SK-N-SH (cell line): Measurements from ENCODE around the gene BDKRB2. TPM values are rescaled to one million over a fixed set of nuclear protein-coding genes. Genes with fewer than 3 reads are reported as not detected.
A peak's percentile ranks its signal among the peaks of the same experiment; 100 is the strongest.

Source experiments
- CTCF ChIA-PET: fragments of 300-600, 350-600 bp; formaldehyde crosslinking; extraction: SDS; loops from one replicate; lab custom pipeline; 2021; lab: Yijun Ruan, JAX
- POLR2A ChIA-PET: fragments of 350-600 bp; sonication (Branson Sonifier 250); formaldehyde crosslinking; extraction: SDS; loops from one replicate; lab custom pipeline; 2020; ENCODE audit warnings: antibody characterized with exemption, inconsistent platforms; lab: Yijun Ruan, JAX
- DNase-seq: peaks from one replicate; pipeline ENCODE4 v3.0.0; 2012
- H2AFZ ChIP-seq: fragments of 200-600 bp; sonication (generic); 2 replicates; pipeline ENCODE4 v1.8.1; 2016; ENCODE audit warnings: antibody characterized with exemption, mild to moderate bottlenecking, low read depth
- H3F3A ChIP-seq: fragments of 200-600 bp; sonication (generic); replicated peaks from 2 replicates; pipeline ENCODE3; 2016; ENCODE audit warnings: antibody characterized with exemption, mild to moderate bottlenecking; ENCODE audit not compliant: insufficient read depth
- H3K27ac ChIP-seq, 2 experiments: fragments of 200-500 bp in 1 of 2; fragments of 200-600 bp in 1 of 2; sonication (Bioruptor generic) in 1 of 2; sonication (generic), shearing (Covaris generic) in 1 of 2; 2 replicates each; pipeline versions ENCODE4 v1.5.1 to v1.6.1; 2014 to 2016; ENCODE audit warnings: low read depth in 2 of 2, inconsistent platforms in 1 of 2, low read length in 1 of 2, mild to moderate bottlenecking in 1 of 2, mixed read lengths in 1 of 2
- H3K27me3 ChIP-seq: fragments of 200-600 bp; sonication (generic), shearing (Covaris generic); 2 replicates; pipeline ENCODE4 v1.6.1; 2016; ENCODE audit warnings: mixed run types; ENCODE audit not compliant: insufficient read depth
- H3K36me3 ChIP-seq, 2 experiments: fragments of 200-500 bp in 1 of 2; fragments of 200-600 bp in 1 of 2; sonication (Bioruptor generic) in 1 of 2; sonication (generic) in 1 of 2; replicated peaks in 1 of 2; 2 replicates each; pipeline versions ENCODE3 to v1.5.1; 2014 to 2016; ENCODE audit warnings: low read length in 1 of 2, mild to moderate bottlenecking in 1 of 2; ENCODE audit not compliant: insufficient read depth in 2 of 2, control insufficient read depth in 1 of 2
- H3K4me1 ChIP-seq, 2 experiments: fragments of 200-500 bp in 1 of 2; fragments of 200-600 bp in 1 of 2; sonication (Bioruptor generic) in 1 of 2; sonication (generic), shearing (Covaris generic) in 1 of 2; 2 replicates each; pipeline versions ENCODE4 v1.5.1 to v1.6.1; 2014 to 2016; ENCODE audit warnings: low read depth in 1 of 2, low read length in 1 of 2, mixed run types in 1 of 2; ENCODE audit not compliant: insufficient read depth in 2 of 2, control insufficient read depth in 1 of 2
- H3K4me2 ChIP-seq: fragments of 200-600 bp; sonication (generic), shearing (Covaris generic); 2 replicates; pipeline ENCODE4 v1.6.1; 2017; ENCODE audit warnings: mixed run types
- H3K4me3 ChIP-seq, 2 experiments: fragments of 200-500 bp in 1 of 2; fragments of 200-600 bp in 1 of 2; sonication (Bioruptor generic) in 1 of 2; sonication (generic), shearing (Covaris generic) in 1 of 2; 2 replicates each; pipeline versions ENCODE4 v1.5.1 to v1.8.1; 2014 to 2016; ENCODE audit warnings: low read depth in 2 of 2, inconsistent platforms in 1 of 2, low read length in 1 of 2, mild to moderate bottlenecking in 1 of 2, mixed read lengths in 1 of 2, moderate library complexity in 1 of 2
- H3K79me2 ChIP-seq: fragments of 200-600 bp; sonication (generic); 2 replicates; pipeline ENCODE4 v1.8.1; 2017; ENCODE audit warnings: mild to moderate bottlenecking; ENCODE audit not compliant: insufficient read depth
- H3K9ac ChIP-seq: fragments of 200-600 bp; sonication (generic); 2 replicates; pipeline ENCODE4 v1.6.1; 2017; ENCODE audit warnings: mixed run types
- H3K9me2 ChIP-seq: fragments of 200-600 bp; sonication (generic); 2 replicates; pipeline ENCODE4 v1.6.1; 2017; ENCODE audit warnings: mixed run types
- H3K9me3 ChIP-seq: fragments of 200-600 bp; sonication (generic); 2 replicates; pipeline ENCODE4 v1.6.1; 2017; ENCODE audit warnings: mixed run types, mild to moderate bottlenecking, moderate library complexity
- H4K20me1 ChIP-seq: fragments of 200-600 bp; sonication (generic); 2 replicates; pipeline ENCODE4 v1.6.1; 2017; ENCODE audit warnings: mild to moderate bottlenecking, mixed run types; ENCODE audit not compliant: insufficient read depth
- CTCF ChIP-seq: fragments of 200-600 bp; sonication (generic); IDR thresholded peaks from 2 replicates; pipeline ENCODE4 v1.6.1; 2017; ENCODE audit warnings: antibody characterized with exemption, mild to moderate bottlenecking, moderate library complexity
- ELF1 ChIP-seq: IDR thresholded peaks from 2 replicates; pipeline ENCODE4 v1.4.0; 2012
- EZH2phosphoT487 ChIP-seq: fragments of 200-600 bp; sonication (generic); IDR thresholded peaks from 2 replicates; pipeline ENCODE4 v1.6.1; 2017; ENCODE audit warnings: low read depth, mixed run types, mild to moderate bottlenecking, antibody characterized with exemption, moderate library complexity, borderline replicate concordance
- FOSL2 ChIP-seq: IDR thresholded peaks from 2 replicates; pipeline ENCODE4 v1.4.0; 2012; ENCODE audit warnings: low read depth, mild to moderate bottlenecking, moderate library complexity, borderline replicate concordance
- FOXJ3 ChIP-seq: sonication (generic); formaldehyde crosslinking; IDR thresholded peaks from 2 replicates; pipeline ENCODE4 v1.5.1; 2020; ENCODE audit warnings: mild to moderate bottlenecking, missing genetic modification reagents
- FOXM1 ChIP-seq: IDR thresholded peaks from 2 replicates; pipeline ENCODE4 v1.4.0; 2012; ENCODE audit warnings: low read depth, mild to moderate bottlenecking
- GABPA ChIP-seq: IDR thresholded peaks from 2 replicates; pipeline ENCODE4 v1.4.0; 2012; ENCODE audit warnings: low read depth, mild to moderate bottlenecking
- GATA2 ChIP-seq: sonication (generic); formaldehyde crosslinking; IDR thresholded peaks from 2 replicates; pipeline ENCODE4 v1.5.0; 2020; ENCODE audit warnings: mild to moderate bottlenecking, missing genetic modification reagents
- IRF3 ChIP-seq: fragments of 150-350 bp; IDR thresholded peaks from 2 replicates; pipeline ENCODE4 v1.6.1; 2016; ENCODE audit warnings: mild to moderate bottlenecking, low read depth, low read length
- MXI1 ChIP-seq: IDR thresholded peaks from 2 replicates; pipeline ENCODE4 v1.6.1; 2012; ENCODE audit warnings: mild to moderate bottlenecking, low read depth, low read length, improper control_type of control experiment
- NFIC ChIP-seq: IDR thresholded peaks from 2 replicates; pipeline ENCODE4 v1.4.0; 2012; ENCODE audit warnings: borderline replicate concordance
- NRF1 ChIP-seq: IDR thresholded peaks from 2 replicates; pipeline ENCODE4 v1.6.1; 2012; ENCODE audit warnings: low read depth, mild to moderate bottlenecking, low read length
- RAD21 ChIP-seq: IDR thresholded peaks from 2 replicates; pipeline ENCODE4 v1.6.1; 2012; ENCODE audit warnings: mild to moderate bottlenecking, low read length
- RCOR1 ChIP-seq: fragments of 150-350 bp; IDR thresholded peaks from 2 replicates; pipeline ENCODE4 v1.6.1; 2017; ENCODE audit warnings: antibody characterized with exemption, low read length
- REST ChIP-seq: IDR thresholded peaks from 2 replicates; pipeline ENCODE4 v1.6.1; 2012; ENCODE audit warnings: mild to moderate bottlenecking, low read depth, low read length, moderate library complexity
- RFX5 ChIP-seq: IDR thresholded peaks from 2 replicates; pipeline ENCODE4 v1.6.1; 2012; ENCODE audit warnings: mild to moderate bottlenecking, improper control_type of control experiment, low read length
- RXRA ChIP-seq: IDR thresholded peaks from 2 replicates; pipeline ENCODE4 v1.4.0; 2012; ENCODE audit warnings: low read depth, mild to moderate bottlenecking, borderline replicate concordance
- SIN3A ChIP-seq: IDR thresholded peaks from 2 replicates; pipeline ENCODE4 v1.6.1; 2012; ENCODE audit warnings: low read depth, mild to moderate bottlenecking, low read length, moderate library complexity, borderline replicate concordance
- TAF1 ChIP-seq: IDR thresholded peaks from 2 replicates; pipeline ENCODE4 v1.6.1; 2012; ENCODE audit warnings: low read depth, mild to moderate bottlenecking, low read length, moderate library complexity, borderline replicate concordance
- TCF12 ChIP-seq: IDR thresholded peaks from 2 replicates; pipeline ENCODE4 v1.4.0; 2012
- WGBS: methylation state at CpG from one replicate; pipeline ENCODE4 v1.1.6; 2017; ENCODE audit warnings: low lambda C conversion rate; 5-methylcytosine and 5-hydroxymethylcytosine counted together
- polyA plus RNA-seq, 3 experiments: library from polyadenylated mRNA; depleted of rRNA; stranded (reverse); fragments of >200 nt; gene quantifications; 2 replicates each; pipeline ENCODE4 v1.2.3, GENCODE V29; 2012
- TF ChIP-seq, protein P1 (sequence below): IDR thresholded peaks from 2 replicates; pipeline ENCODE4 v1.4.0; 2012; ENCODE audit warnings: low read depth, borderline replicate concordance
- TF ChIP-seq, protein P2 (sequence below): IDR thresholded peaks from 2 replicates; pipeline ENCODE4 v1.4.0; 2012; ENCODE audit warnings: low read depth, borderline replicate concordance

BDKRB2 gene
- polyA plus RNA-seq, 1 of the 3 experiments (the other 2 are of a cell fraction), result 4.8 TPM

DNA sequence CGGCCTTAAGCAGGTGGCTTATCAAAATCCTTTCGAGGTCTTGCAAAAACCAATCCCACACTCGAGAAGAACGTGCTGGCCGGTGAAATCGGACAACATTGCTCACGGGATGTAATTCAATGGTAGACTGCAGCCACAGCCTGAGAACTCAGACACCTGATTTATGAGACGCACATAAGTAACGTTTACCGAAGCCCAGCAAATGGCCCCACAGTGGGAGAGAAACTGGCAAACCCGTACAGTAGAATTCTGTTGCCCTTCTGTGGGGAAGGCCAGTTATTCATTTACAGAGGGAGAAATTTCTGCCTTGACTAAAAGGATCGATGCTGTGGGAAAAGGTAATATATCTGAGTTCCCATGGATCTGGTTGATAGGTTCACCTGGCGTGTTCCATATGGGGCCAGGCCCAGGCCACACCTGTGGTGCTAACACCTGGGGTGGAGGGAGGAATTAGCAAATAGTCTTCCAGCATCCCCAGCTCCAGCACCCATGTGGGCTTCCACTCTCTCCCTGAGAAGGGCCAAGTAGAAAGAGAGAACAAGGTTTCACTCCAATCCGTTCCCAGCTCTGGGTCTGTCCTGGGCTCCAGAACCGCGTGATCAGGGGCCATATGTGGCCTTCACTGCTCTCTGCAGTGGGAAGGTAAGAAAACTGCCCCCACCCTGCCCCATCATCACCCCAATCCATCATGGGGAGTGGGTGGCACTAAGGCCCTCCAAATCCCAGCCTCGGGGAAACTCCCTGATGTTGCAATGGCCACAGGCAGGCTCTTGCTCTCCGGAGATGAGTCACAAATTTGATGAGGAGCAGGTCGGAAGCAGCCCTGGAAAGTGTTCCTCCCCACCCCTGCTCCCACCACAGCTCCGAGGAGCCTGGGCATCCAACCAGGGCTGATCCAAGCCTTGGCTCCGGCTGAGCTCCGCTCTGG lies 64.1 kb downstream of the BDKRB2 start:
- H4K20me1 ChIP-seq, result no peaks in the 10 kb centered on the region
- H3K4me1 ChIP-seq, result peaks cover 32 to 44% of the 10 kb centered on the region in 2 experiments
- H3K79me2 ChIP-seq, result peaks cover 5% of the 10 kb centered on the region; the same call in 1 of the 2 replicates
- POLR2A ChIA-PET, result no interaction called here
- H3F3A ChIP-seq, result peaks cover 17% of the 10 kb centered on the region
- H3K9me2 ChIP-seq, result no peaks in the 10 kb centered on the region
- no peaks in the 10 kb centered on the region for H3K27me3 ChIP-seq
- no peak overlapping the region for H3K4me3 ChIP-seq
- peak overlapping the region; percentile 45; the same call in 1 of the 2 replicates for H3K9ac ChIP-seq
- peak overlapping the region; percentile 40 to 87; a peak in 3 of 4 replicates for H3K27ac ChIP-seq
- CTCF ChIA-PET, result interaction anchor here (0.7 to 4.7 kb wide), 4 partner anchors 7 to 270 kb away, joined by 3 to 49 read pairs (median 12); no protein-coding TSS in a partner anchor
- 73% methylated on average over 18 of the region's 22 CpGs for WGBS
- no peaks in the 10 kb centered on the region; the same call in 1 of the 2 replicates for H3K9me3 ChIP-seq
- DNase-seq, result no peak
- peaks cover 0 to 15% of the 10 kb centered on the region in 2 experiments for H3K36me3 ChIP-seq
- H2AFZ ChIP-seq, result no peak overlapping the region
- peak overlapping the region; percentile 52; the same call in 1 of the 2 replicates for H3K4me2 ChIP-seq
- TF ChIP-seq RFX5 (no peak), FOXM1 (peak; percentile 86; the same call in 1 of the 2 replicates), FOSL2 (peak; percentile 83), NRF1 (no peak), MXI1 (no peak), GATA2 (no peak), RXRA (peak; percentile 85; the same call in 1 of the 2 replicates), FOXJ3 (CRISPR knock-in tag) (no peak), ELF1 (no peak), EZH2phosphoT487 (no peak), REST (0 out of 2 replicates have a peak, but pooled peaks have one; percentile 14), RCOR1 (no peak), NFIC (peak; percentile 80), TCF12 (peak; percentile 96), TAF1 (peak; percentile 33; the same call in 1 of the 2 replicates), SIN3A (no peak; the same call in 1 of the 2 replicates), GABPA (no peak), RAD21 (no peak), CTCF (no peak), IRF3 (no peak)
- TF ChIP-seq, protein P1, sequence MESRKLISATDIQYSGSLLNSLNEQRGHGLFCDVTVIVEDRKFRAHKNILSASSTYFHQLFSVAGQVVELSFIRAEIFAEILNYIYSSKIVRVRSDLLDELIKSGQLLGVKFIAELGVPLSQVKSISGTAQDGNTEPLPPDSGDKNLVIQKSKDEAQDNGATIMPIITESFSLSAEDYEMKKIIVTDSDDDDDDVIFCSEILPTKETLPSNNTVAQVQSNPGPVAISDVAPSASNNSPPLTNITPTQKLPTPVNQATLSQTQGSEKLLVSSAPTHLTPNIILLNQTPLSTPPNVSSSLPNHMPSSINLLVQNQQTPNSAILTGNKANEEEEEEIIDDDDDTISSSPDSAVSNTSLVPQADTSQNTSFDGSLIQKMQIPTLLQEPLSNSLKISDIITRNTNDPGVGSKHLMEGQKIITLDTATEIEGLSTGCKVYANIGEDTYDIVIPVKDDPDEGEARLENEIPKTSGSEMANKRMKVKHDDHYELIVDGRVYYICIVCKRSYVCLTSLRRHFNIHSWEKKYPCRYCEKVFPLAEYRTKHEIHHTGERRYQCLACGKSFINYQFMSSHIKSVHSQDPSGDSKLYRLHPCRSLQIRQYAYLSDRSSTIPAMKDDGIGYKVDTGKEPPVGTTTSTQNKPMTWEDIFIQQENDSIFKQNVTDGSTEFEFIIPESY, result 0 out of 2 replicates have a peak, but pooled peaks have one; percentile 73
- TF ChIP-seq, protein P2, sequence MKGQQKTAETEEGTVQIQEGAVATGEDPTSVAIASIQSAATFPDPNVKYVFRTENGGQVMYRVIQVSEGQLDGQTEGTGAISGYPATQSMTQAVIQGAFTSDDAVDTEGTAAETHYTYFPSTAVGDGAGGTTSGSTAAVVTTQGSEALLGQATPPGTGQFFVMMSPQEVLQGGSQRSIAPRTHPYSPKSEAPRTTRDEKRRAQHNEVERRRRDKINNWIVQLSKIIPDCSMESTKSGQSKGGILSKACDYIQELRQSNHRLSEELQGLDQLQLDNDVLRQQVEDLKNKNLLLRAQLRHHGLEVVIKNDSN, result no peak
